ENCODE data around the gene GPS1.

GPS1 gene

DNA sequence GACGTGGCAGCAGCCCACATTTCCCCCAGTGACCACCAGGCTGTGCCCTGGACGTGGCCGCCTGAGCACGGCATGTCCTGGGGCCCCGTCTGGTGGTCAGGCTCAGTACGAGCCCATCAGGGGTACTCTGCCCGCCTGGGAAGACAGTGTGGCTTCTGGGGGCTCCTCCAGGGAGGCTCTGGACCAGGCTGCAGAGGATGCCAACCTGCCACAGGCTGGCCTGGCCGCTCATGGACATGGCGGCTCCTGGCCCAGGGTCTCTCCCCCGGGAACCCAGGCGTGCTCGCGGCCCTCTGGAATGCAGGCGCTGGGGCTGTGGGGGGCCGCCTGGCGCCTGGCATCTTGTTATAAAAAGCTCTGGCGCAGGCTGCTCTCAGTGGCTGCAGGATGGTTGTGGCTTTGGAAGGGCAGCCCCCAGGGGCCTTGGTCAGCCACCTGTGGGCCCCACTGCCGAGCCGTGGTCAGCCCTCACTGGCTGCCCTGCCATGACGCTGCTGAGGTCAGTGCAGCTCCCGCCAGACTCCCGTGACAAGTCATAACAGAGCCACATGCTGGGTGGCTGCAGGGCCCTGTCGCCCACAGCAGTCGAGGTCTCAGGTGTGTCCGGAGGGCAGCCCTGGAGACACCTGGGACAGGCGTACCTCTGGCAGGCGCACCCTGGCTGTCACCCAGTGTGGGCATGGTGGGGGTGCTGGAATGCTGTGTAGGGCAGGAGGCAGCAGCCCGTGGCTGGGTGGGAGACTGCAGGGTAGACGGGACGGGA is 44.0 kb upstream of the GPS1 start:
- TF ChIP-seq, protein P1, sequence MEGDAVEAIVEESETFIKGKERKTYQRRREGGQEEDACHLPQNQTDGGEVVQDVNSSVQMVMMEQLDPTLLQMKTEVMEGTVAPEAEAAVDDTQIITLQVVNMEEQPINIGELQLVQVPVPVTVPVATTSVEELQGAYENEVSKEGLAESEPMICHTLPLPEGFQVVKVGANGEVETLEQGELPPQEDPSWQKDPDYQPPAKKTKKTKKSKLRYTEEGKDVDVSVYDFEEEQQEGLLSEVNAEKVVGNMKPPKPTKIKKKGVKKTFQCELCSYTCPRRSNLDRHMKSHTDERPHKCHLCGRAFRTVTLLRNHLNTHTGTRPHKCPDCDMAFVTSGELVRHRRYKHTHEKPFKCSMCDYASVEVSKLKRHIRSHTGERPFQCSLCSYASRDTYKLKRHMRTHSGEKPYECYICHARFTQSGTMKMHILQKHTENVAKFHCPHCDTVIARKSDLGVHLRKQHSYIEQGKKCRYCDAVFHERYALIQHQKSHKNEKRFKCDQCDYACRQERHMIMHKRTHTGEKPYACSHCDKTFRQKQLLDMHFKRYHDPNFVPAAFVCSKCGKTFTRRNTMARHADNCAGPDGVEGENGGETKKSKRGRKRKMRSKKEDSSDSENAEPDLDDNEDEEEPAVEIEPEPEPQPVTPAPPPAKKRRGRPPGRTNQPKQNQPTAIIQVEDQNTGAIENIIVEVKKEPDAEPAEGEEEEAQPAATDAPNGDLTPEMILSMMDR (conservative IDR thresholded peaks at IDR 0.05) = no peak
- no peak overlapping the region for H3K27ac ChIP-seq

DNA sequence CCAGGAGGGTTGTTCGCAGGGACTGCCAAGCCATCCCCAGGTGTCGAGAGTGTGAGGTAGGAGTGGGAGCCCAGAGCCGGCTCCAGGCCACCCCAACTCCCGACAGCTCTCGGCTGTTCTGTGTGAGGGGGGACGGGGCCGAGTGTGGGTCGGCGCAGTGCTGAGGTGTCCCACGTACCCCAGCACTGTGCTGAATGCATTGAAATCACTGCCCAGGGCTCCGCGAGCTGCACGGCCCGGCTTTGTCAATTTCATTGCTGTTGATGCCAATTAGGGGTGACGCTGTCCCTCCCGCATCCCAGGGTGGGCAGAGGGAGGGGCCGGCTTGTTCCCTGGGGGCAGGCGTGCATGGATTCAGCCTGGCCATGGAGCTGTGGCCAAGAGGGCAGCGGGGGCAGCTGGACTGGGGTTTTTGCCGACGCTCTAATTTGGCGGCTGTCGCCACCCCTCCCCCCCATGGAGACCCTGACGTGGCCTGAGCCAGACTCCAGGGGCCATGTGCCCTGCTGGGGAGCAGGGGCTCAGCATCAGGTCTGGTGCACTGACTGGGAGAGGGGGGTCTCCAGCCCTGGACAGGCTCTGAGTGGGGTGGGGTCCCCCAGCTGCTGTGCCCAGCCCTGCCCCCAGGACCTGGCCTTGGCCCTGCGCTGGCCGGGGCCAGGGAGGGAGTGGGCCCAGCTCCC is 43.3 kb upstream of the GPS1 start:
- TF ChIP-seq, protein P1 (conservative IDR thresholded peaks at IDR 0.05) = no peak
- no peak overlapping the region for H3K27ac ChIP-seq

DNA sequence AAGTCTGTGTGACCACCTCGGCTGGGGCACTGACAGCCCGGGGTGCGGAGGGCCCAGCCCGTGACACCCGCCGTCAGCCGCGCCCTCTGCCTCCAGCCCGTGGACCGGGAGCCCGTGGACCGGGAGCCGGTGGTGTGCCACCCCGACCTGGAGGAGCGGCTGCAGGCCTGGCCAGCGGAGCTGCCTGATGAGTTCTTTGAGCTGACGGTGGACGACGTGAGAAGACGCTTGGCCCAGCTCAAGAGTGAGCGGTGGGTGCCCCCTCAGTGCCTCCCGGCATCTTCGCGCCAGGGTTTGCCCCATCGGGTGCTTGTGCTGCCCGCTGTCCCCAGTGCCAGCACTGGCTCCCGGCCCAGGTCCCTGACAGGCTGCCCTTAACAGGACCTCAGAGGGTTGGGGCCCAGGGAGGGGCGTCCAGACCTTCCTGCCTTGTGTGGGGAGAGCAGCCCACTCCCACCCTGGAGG is 42.7 kb upstream of the GPS1 start:
- H3K27ac ChIP-seq = no peak overlapping the region
- TF ChIP-seq, protein P1 (conservative IDR thresholded peaks at IDR 0.05) = no peak

DNA sequence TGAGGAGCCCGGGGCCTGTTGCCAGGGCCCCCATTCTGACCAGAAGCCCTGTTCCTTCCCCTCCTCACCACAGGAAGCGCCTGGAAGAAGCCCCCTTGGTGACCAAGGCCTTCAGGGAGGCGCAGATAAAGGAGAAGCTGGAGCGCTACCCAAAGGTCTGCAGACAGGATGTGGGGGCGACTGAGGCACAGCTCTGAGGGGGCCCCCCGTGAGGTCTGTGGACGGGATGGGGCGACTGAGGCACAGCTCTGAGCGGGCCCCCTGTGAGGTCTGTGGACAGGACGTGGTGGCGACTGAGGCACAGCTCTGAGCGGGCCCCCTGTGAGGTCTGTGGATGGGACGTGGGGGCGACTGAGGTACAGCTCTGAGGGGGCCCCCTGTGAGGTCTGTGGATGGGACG is 42.3 kb upstream of the GPS1 start:
- TF ChIP-seq, protein P1 (conservative IDR thresholded peaks at IDR 0.05) = no peak
- H3K27ac ChIP-seq = no peak overlapping the region

DNA sequence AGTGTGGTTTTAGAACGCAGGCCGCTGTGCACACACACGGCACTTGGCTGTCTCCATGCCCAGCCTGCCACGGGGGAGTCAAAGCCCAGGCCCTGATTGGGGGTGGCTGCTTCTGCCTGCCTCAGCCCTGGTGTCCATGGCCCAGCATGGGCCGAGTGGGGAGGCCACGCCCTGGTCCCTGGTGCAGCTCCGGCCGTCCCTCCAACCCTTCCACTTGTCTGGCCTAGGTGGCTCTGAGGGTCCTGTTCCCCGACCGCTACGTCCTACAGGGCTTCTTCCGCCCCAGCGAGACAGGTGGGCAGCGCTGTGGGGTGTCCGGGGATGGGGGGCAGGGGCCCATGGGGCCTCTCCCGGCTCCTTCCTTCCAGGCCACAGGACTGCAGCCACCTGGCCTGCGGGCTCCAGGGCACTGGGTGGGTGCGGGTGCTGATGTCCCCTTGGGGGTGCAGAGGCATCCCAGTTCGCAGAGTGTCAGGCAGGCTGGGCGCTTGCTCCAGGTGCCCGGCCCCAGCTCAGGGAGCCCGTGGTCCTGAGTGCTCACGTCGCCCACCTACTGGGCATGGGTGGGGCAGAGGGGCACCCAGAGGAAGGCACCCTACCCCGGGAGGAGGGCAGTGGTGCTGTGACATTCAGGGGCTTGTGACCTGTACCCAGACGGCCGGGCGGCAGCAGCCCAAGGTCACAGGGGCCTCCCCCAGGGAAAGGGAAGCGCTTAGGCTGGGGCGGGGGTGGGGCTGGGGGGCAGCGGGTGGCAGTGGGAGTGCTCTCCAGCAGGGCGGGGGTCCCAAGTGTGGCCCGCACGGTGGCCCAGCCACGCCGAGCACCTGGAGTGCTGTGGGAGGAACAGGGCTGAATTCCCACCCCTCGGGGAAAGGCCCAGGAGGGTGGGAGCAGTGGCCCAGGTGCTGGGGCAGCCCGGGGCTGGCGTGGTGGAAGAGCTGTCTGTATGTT is 40.8 kb upstream of the GPS1 start:
- no peak overlapping the region for H3K27ac ChIP-seq
- TF ChIP-seq, protein P1 (conservative IDR thresholded peaks at IDR 0.05) = no peak

DNA sequence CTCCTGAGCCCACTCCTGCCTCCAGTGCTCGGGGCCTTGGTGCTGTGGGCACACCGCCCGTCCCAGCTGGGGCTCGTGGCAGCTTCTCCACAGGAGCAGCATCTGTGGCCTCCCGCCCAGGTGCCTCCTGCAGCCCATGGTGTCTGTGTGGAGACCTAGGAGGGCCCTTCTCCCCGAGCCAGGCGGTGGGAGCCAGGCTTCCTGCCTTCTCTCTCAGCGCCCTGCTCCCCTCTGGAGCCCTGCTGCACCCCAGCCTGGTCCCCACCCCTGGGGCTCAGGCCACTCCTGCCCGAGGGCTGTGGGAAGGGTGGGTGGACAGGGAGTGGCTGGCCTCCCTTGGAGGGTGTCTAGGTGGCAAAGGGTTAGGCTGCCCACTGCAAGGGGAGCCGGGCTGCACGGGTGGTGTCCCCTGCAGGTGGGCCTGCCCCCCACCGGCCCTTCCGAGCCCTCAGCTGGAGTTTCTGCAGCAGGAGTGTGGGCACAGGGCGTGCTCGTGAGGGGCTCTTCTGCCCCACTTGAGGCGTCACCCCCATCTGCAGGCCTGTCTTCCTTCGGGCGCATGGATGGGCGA is 40.0 kb upstream of the GPS1 start:
- H3K27ac ChIP-seq = no peak overlapping the region
- TF ChIP-seq, protein P1 (conservative IDR thresholded peaks at IDR 0.05) = no peak
